HG03139 (cell line): ENCODE measurements around the gene ACYP1.
"Not testable (repeated sequence)": the region's sequence is repeated elsewhere in the genome, so short reads cannot be mapped to it uniquely, and the experiment has no call there.

Source experiments
- ATAC-seq: cut with Tn5 transposase; IDR thresholded peaks from one replicate; pipeline ENCODE4 v1.9.1; 2021; ENCODE audit not compliant: unreplicated experiment

The ACYP1 gene

DNA sequence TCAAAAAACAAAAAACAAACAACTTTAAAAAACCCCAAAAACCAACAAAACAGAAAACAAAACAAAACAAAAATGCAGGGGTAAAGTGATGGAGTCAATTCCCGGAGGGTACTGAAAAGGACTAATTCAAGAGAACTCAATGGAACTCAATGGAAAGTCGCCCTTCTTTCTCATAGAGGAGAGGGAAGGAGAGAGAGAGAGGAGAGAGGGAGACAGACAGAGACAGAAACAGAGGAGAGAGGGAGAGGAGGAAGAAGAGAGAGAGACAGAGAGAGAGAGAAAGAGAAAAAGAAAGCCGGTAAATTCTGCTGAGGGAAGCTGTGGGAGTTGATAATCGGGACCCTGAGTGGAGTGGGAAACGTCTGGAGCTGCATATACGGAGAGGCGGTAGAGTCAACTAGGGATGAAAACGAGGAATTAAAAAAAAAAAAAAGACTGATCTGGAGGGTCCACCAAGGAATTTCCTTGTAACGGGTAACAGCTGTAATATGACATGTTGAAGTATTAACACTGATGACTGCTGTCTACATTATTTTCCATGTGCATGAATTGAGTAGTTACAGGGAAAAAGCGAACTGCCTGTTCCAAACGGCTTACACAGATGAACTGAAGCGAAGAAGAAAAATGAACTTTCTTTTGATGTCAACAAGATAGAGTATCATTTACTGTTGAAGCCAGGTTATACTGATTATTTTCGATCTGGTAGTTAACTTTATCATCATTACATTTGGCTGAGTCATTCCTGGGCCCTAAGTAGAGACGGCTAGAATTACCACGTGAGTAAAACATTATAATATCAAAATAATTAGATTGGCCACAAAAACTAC is 4.7 kb upstream of the ACYP1 start:
- no peak for ATAC-seq

DNA sequence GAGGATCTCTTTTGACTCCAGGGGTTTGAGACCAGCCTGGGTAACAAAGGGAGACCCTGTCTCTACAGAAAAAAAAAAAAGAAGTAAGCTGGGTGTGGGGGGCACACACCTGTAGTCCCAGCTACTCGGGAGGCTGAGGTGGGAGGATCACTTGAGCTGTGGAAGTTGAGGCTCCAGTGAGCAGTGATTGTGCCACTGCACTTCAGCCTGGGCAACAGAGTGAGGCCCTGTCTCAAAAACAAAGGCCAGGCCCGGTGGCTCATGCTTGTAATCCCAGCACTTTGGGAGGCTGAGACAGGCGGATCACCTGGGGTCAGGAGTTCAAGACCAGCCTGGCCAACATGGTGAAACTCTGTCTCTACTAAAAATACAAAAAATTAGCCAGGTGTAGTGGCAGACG is 3.9 kb upstream of the ACYP1 start:
- ATAC-seq: not testable (repeated sequence)

DNA sequence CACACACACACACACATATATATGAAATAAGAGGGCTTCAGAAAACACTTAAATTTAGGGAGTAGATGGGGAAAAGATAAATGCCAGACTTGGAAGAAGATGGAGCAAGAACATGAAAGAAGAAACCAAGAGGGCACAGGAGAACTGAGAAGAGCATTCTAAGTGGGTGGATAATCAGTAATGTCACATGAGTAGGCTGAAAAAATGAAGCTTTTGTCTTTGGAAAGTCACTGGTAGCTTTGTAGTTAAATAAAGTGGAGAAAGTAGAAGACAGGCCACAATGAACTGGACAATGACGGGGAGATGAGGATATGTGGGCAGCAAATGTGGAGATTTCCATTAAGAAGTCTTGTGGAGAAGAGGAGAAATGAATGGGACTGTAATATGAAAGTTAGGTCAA is 3.4 kb upstream of the ACYP1 start:
- no peak for ATAC-seq

DNA sequence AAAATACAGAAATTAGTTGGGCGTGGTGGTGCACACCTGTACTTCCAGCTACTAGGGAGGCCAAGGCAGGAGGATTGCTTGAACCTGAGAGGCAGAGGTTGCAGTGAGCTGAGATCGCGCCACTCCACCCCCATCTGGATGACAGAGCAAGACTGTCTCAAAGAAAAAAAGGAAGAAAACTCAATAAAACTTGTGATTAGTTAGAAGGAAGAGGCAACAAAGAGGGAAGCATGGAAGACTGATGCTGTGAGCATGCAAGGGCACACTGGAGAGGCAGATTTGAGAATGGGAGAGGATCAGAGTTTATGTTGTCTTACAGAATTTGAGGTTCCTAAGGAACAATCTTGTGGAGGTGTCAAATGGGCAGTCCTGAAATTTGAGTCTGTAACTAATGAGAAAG is 2.9 kb upstream of the ACYP1 start:
- no peak for ATAC-seq

DNA sequence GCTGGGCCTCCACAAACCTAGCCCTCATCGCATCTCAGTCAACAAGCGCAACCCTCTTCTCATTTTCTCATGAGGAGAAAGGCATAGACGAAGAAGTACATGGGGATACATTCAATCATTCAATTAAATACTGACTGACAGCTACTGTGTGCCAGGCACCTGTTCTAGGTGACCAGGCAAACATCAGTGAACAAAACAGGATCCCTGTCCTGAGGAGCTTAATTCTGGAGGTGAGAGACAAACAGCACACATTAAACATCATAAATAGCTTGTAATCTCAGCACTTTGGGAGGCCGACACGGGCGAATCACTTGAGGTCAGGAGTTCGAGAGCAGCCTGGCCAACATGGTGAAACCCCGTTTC is 362 bp upstream of the ACYP1 start:
- no peak for ATAC-seq

DNA sequence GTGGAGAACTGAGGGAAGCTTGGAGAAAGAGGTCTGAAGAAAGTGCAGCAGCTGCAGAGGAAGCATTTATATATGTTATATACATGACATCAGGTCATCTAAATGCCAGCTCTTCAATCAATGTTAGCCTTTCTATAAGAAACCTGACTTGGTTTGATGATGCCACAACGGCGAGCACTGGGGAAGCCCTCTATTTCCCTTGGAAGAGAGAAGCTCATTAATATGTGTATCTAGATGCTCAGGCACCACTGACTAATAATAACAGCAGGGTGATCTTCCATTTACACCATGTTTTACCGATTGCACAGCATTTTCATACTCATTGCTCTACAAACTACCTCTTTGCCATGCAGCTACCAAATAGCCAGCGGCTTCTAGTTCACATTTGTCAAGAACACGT is 811 bp downstream of the ACYP1 start:
- ATAC-seq: no peak

DNA sequence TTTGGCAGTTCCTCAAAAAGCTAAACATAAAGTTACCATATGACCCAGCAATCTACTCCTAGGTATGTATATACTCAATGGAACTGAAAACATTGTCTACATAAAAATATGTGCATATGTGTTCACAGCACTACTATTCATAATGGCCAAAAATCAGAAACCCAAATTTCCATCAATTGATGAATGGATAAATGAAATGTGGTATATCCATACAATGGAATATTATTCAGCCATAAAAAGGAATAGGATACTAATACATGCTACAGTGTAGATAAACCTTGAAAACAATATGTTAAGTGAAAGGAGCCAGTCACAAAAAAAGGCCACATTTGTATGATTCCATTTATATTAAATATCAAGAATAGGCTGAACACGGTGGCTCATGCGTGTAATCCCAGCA is 3.4 kb downstream of the ACYP1 start:
- no peak for ATAC-seq

DNA sequence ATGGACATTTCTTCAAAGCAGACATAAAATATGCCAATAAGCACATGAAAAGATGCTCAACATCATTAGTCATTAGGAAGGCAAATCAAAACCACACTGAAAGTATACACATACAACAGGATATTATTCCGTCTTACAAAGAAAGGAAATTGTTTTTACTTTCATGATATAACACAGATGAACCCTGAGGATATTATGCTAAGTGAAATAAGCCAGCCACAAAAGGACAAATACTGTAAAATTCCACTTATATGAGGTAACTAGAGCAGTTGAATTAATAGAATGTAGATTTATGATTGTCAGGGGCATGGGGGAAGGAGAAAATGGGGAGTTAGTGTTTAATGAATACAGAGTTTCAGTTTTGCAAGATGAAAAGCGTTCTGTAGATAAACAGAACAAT is 4.2 kb downstream of the ACYP1 start:
- ATAC-seq: no peak

DNA sequence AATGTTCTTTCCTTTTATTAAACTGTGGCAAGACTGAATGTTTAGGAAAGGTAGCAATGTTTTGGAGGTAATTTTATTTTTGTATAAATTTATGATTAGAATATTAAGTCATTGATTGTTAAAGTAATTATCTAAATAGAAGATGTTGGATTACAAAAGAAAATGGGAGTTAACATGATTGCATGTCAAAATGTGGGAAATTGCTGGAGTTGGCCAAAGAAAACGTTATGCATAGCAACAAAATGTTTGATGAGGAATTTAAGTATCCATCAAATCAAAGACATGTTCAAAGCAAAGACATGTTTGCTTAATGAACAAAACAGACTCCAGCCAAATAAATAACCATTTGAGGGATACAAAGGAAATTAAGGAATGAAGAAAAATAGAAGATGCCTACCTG is 9.4 kb downstream of the ACYP1 start:
- ATAC-seq: no peak

DNA sequence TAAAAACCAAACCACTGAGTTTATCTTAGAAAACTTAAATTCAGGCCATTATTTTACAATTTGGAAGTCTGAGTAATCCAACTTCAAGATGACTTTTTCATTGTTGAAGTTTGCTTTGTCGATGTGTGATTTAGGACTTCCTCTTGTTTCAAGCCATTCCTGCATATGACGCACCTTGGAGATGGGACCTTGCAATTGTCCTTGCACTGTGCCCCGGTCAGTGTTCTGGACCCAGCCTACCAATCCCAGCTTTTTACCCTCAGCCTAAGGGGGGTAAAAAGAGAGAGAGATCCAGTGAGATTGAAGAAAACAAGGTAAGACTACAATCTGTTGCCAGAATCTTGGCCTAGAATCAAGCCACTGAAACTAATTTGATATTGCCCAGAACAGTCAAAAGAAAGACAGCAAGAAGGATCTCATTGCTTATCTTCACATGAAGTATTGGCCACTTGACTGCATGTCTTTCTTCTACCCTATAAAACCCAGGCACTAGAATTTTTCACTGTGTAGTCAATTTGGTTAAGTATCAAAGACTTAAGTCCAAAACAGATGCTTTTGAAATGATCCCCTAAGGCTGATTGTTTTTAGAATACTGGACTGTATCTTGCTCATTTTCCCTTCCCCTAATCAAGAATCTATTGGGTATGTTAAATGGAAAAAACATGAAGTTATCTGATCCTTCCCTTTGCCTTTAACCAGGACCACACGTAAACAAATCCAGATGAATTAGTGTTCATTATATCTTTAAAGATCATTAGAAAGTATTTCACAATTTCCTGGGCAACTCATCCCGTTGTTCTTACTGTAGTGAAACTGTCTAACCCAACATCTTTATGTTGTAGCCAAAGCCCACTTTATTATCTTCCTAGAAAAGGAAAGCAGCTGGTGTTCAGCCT is 10.2 kb downstream of the ACYP1 start:
- ATAC-seq: no peak

DNA sequence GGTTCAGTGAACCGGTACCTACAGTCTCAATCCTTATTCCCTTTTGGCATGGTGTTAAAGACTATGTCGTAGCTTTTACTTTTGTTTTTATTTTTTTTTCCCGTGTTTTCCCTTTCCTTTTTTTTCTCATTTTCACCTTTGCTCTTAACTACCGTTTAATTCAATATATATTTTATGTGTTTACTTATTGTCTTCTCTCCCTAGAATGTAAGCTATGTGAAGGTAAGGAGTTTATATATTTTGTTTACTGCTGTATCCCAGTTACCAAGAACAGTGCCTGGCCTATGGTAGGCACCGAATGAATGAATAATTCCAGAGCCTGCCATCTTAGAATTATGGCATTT is 12.3 kb downstream of the ACYP1 start:
- ATAC-seq: no peak

DNA sequence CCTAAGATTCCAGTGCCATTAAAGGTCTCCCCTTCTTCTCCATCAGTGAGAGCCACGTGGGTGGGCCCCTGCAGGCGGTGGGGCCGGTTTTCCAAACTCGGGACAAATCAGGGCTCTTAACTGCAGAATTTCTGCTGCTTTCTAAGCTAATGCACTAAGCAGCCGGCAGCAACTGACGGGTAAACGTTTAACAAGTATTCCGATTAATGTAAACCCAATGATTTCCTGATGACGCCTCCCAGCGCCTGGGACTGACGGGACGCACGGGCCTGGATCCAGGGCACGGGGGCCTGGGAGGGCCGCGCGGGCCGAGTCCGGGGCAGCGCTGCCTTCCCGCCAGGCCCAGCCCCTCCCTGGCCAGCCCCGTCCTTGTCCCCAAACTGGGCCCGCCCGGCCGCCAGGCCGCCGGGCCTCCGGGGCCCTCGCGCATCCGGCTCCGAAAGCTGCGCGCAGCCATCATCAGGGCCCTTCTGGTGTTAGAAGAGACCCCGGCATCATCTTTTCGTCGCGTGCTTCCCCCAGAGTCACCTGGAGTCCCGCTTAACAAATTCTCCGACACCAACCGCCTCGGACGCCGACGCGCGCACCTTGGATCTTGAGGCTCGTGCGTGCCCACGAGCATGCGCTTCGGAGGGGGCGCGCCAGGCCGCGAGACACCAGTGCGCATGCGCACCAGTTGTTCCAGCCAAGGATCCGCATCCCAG is 12.8 kb downstream of the ACYP1 start, which contains the start of gene MLH3:
Gene MLH3 (minus strand): TSS at position 616 of the 704 bp plus-strand sequence. CDS start 1,812 bp downstream, outside the sequence.
- ATAC-seq: peak; percentile 58

DNA sequence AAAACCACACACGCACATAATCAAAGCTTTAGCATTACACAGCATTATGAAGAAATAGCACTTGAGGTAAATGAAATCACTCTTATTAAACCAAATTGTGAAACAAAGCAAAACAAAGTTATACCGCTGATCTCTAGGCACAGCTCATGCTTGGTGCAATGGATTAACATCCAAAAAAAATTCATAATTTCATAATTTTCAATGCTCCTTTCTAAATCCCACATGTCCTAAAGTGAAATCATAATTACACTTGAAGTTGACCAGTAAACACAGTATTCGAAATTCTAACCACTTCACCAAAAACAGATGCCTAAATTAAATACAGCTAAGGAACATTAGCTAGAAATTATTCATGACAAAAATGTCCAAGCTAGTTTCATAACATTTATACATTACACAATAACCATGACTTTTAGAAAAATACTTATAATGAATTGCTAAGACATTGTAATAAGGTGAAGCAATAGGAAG is 14.1 kb downstream of the ACYP1 start:
- no peak for ATAC-seq

DNA sequence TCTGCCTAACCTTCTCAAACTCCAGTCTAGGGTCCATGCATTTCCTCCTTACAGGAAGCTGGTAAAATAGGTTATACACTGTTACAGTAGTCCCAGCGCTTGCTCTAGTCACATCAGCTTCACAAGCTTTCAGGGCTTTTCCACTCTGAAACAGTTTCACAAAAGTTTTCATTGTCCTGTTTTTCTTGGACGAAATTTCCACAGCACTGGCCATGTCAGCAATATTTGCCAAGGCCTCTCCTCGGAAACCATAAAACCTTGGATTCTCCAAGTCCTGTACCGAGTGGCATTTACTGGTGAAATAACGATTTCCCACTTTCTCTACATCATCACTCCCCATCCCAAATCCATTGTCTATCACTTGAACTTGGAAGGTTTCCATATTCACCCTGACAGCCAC is 14.7 kb downstream of the ACYP1 start:
- ATAC-seq: no peak

DNA sequence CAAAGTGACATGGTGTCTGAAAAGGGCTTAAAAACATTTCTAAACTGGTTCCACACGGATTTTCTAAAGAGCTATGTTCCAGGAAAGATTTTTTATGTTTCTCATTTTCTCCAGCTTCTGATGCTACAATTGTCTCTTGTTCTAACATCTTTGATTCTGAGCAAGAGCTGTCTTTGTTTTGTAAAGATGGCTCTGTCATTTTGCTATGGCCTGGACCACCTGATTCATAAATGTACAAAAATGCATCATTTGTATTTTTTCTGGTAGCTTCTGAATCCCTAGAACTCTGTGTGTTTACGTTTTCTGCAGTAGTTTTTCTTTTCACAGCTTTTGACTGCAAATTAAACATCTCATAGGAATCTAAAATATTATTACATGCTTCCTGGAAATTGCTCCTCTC is 15.7 kb downstream of the ACYP1 start:
- no peak for ATAC-seq

DNA sequence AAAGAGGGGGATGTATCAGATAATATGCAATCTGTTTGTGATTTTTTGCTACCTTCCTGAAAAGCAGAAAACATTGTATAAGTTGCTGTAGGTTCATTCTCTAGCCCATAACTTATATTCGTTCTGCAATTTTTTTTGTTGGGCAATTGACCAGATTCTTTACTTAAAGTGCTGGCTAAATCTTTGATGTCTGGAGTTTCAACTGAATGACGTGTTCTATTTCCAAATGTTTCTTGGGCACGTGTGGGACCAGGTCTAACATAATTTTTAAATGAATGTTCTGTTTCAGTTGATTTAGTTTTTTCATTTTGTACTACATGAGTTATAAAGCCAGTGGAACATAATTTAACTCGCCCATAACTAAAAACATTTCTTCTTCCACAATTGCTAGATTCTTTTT is 16.3 kb downstream of the ACYP1 start:
- no peak for ATAC-seq

DNA sequence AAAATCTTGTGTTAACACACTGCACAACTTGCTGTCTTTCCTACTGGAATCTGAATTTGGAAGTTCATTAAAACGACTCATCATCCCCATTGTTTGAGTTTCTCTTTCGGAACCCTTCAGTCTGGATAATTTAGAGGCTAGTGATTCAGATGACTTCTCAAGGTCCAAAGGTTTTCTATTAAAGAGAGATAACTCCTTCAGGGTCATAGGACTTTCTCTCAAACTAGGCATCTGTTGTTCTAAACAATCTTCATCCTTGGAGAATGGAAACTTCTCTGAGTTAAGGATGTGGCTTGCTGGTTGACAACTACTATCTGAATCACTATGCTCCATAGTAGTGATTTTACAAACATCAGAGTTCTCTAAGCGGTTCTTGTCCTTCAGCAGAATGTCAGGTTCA is 16.9 kb downstream of the ACYP1 start:
- ATAC-seq: no peak

DNA sequence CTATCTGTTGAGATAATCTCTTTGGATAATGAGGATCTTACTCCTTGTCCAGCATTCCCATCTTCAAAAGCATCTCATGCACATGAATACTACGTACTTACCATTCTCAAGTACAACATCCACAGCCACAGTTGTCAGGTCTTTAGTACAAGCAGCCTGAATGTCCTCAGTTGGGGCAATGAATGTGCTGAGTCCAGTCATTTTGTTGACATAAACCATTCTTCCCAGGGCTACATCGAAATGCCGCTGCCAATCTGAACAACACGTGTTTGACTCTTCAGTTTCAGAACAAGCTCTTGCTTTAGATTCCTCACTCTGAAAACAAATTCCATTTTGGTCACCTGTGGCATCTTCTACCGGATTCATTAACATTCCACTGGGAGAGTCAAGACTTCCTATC is 17.5 kb downstream of the ACYP1 start:
- no peak for ATAC-seq

DNA sequence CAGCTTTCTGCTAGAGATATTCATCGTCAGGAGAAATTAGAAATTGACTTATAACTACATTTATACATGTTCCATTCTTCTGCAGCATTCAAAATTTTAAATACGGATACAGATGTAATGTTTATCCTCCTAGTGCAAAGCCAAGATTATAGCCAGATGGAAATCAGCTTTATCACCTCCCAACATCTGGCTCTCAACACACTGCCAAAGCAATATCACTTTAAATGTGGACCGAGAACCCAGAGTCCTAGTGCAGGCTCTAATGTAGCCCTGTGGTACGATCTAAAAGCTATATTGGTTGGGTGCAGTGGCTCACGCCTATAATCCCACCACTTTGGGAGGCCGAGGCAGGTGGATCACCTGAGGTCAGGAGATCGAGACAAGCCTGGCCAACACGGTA is 19.1 kb downstream of the ACYP1 start:
- no peak for ATAC-seq

DNA sequence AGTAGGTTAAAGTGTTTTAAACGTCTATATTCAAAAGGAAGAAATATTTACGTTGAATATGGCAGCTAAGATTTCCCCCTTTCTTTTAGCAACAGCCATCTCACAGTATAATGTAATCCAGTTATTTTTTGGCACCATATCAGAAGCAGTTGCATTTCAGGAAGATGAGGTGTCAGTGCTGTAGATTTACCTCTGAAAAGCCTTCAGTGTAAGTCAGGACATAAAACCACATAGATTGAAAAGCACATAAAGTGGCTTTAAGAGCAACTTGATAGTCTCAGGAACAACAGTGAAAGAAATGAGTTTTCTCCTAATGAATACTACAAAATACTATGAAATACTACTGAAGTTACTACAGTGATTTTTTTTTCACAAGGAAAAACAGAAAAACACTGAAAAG is 19.5 kb downstream of the ACYP1 start:
- no peak for ATAC-seq

DNA sequence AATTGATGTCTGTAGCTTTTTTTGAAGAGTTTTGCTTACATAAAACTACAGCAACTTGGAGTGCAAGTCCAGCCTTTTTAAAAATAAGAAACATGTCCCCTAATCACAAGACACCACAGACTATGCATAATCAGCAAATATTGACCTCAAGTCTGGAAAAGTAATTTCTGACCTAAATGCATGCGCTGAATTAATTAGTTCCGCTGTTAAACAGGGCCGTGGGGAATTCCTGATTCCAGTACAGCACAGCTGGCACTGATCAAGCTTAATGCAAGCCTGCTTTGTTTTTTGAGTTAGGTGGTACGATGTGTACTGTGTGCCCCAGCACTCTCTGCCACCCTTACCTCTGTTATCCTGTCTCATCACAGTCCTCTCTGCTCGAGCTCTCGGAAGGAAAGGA is 21.8 kb downstream of the ACYP1 start:
- ATAC-seq: no peak

DNA sequence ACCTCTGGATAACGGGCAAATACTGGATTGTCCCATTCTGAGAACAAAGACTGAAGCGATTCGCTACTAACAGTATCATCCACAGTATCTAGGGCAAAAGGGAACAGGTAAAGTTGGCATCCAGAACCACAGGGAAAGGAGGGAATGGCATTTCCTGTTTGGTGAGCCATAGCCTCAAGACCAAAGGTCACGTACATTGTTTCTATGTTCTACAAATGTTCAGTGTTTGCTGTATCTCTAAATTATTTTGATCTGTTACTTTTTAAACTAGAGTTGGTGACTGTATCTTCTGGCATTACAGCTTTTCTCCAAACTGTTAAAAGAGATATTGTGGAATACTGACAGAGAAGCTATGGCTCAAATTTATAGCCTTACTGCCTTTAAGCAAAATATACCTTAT is 22.2 kb downstream of the ACYP1 start:
- no peak for ATAC-seq
